ENCODE measurements around the gene ZC3H13.
A peak's percentile ranks its signal among the peaks of the same experiment; 100 is the strongest.

ZC3H13 gene

DNA sequence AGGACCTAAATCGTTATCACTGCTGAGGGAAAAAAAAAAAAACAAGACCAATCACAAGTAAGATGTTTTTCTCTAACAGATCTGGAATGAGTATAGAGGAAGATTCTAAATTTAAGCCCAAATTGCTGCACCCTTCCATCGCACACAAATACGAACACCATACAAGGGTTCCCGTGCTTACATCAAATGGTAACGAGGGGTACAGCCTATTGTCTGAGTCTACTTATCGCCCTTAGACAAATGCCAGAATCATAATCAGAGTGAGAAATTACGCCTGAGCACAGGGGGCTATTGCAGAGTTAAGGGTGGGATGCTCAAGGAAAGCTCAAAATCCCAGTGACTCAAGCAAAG is 603 bp downstream of the ZC3H13 start:
- no peaks in the 10 kb centered on the region for H3K36me3 ChIP-seq (ENCODE audit: insufficient read depth, low read length)
- no peaks in the 10 kb centered on the region for H3K27me3 ChIP-seq (ENCODE audit: insufficient read depth, low read length)
- no peaks in the 10 kb centered on the region for H3K9me3 ChIP-seq (ENCODE audit: low read length)
- H3K4me1 ChIP-seq (ENCODE audit: insufficient read depth, low read length): peaks cover 23% of the 10 kb centered on the region
- peak overlapping the region; percentile 56 for H2AFZ ChIP-seq (ENCODE audit: low read depth, low read length)
- peak overlapping the region; percentile 98 for H3K4me3 ChIP-seq (ENCODE audit: low read length)

- no peaks in the 10 kb centered on the region for H3K36me3 ChIP-seq (ENCODE audit: insufficient read depth, low read length)
- no peaks in the 10 kb centered on the region for H3K27me3 ChIP-seq (ENCODE audit: insufficient read depth, low read length)
- H3K4me3 ChIP-seq (ENCODE audit: low read length): peak overlapping the region; percentile 98
- H3K9me3 ChIP-seq (ENCODE audit: low read length): no peaks in the 10 kb centered on the region
- H2AFZ ChIP-seq (ENCODE audit: low read depth, low read length): no peak overlapping the region
- H3K4me1 ChIP-seq (ENCODE audit: insufficient read depth, low read length): peaks cover 23% of the 10 kb centered on the region
These were observed 1.8 kb downstream of the ZC3H13 start for GRCh38 chr13:46050771-46051170.

- H3K9me3 ChIP-seq (ENCODE audit: low read length): no peaks in the 10 kb centered on the region
- no peaks in the 10 kb centered on the region for H3K27me3 ChIP-seq (ENCODE audit: insufficient read depth, low read length)
- H3K4me3 ChIP-seq (ENCODE audit: low read length): no peak overlapping the region
- peaks cover 8% of the 10 kb centered on the region for H3K4me1 ChIP-seq (ENCODE audit: insufficient read depth, low read length)
- H3K36me3 ChIP-seq (ENCODE audit: insufficient read depth, low read length): peaks cover 18% of the 10 kb centered on the region
- H2AFZ ChIP-seq (ENCODE audit: low read depth, low read length): no peak overlapping the region
These were observed 7.1 kb downstream of the ZC3H13 start for GRCh38 chr13:46045424-46045823.

DNA sequence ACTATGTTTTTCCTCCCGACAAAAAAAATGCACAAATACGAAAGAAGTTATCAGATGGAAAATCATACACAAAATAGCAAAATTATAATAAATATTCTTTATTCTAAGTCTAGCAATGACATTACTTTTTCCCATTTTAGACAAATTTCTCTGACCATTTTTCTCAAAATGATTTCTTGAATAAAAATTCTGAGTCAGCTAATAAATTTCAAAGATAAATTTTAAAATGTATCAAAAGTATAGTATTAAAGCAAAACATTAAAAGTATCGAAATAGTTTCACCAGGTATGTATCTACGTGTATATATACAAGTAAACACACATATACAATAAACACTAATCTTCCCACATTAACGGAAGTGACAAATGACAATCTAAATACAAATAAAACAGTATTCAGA is 8.9 kb downstream of the ZC3H13 start:
- no peaks in the 10 kb centered on the region for H3K9me3 ChIP-seq (ENCODE audit: low read length)
- H2AFZ ChIP-seq (ENCODE audit: low read depth, low read length): no peak overlapping the region
- H3K36me3 ChIP-seq (ENCODE audit: insufficient read depth, low read length): peaks cover 26% of the 10 kb centered on the region
- no peak overlapping the region for H3K4me3 ChIP-seq (ENCODE audit: low read length)
- H3K4me1 ChIP-seq (ENCODE audit: insufficient read depth, low read length): peaks cover 9% of the 10 kb centered on the region
- no peaks in the 10 kb centered on the region for H3K27me3 ChIP-seq (ENCODE audit: insufficient read depth, low read length)

DNA sequence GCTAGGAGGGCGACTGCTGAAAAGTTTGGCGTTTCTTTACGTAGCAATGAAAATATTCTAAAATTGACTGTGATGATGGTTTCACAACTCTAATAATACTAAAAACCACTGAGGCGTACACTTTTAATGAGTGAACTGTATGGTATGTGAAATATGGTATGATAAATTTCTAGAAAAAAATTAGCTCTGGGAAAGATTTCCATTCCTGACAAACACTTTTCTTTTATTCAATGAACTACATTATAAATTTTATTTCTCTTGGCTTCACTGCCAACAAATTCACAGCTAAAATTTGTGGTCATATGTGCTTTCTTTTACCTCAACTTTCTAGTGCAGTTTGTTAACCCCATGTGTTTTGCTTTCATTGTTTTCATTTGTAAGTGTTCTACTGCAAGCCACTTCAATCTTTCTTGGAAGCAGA is 11.1 kb downstream of the ZC3H13 start:
- no peak overlapping the region for H3K4me3 ChIP-seq (ENCODE audit: low read length)
- peaks cover 36% of the 10 kb centered on the region for H3K36me3 ChIP-seq (ENCODE audit: insufficient read depth, low read length)
- no peaks in the 10 kb centered on the region for H3K27me3 ChIP-seq (ENCODE audit: insufficient read depth, low read length)
- H3K4me1 ChIP-seq (ENCODE audit: insufficient read depth, low read length): peaks cover 9% of the 10 kb centered on the region
- H2AFZ ChIP-seq (ENCODE audit: low read depth, low read length): no peak overlapping the region
- H3K9me3 ChIP-seq (ENCODE audit: low read length): no peaks in the 10 kb centered on the region

DNA sequence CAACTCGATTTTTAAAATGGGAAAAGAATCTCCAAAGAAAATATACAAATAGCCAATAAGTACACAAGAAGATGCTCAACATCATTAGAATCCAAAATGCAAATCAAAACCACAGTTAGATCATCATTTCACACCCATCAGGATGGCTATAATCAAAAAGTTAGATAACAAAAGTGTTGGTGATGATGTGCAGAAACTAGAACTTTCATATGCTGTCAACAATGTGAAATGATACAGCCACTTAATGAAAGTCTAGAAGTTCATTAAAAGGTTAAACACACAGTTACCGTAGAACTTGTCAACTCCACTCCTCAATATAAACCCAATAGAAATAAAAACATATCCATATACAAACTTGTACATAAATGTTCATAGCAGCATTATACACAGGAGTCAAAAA is 11.8 kb downstream of the ZC3H13 start:
- Histone ChIP-seq H3K9me3 (ENCODE audit: low read length) (no peaks in the 10 kb centered on the region), H3K4me3 (ENCODE audit: low read length) (no peak overlapping the region), H2AFZ (ENCODE audit: low read depth, low read length) (no peak overlapping the region), H3K36me3 (ENCODE audit: insufficient read depth, low read length) (peaks cover 38% of the 10 kb centered on the region), H3K27me3 (ENCODE audit: insufficient read depth, low read length) (no peaks in the 10 kb centered on the region), H3K4me1 (ENCODE audit: insufficient read depth, low read length) (peaks cover 9% of the 10 kb centered on the region)

GRCh38 chr13:46039411-46040182 is 12.9 kb downstream of the ZC3H13 start:
- Histone ChIP-seq H3K27me3 (ENCODE audit: insufficient read depth, low read length) (no peaks in the 10 kb centered on the region), H2AFZ (ENCODE audit: low read depth, low read length) (no peak overlapping the region), H3K36me3 (ENCODE audit: insufficient read depth, low read length) (peaks cover 39% of the 10 kb centered on the region), H3K4me3 (ENCODE audit: low read length) (no peak overlapping the region), H3K4me1 (ENCODE audit: insufficient read depth, low read length) (peaks cover 9% of the 10 kb centered on the region), H3K9me3 (ENCODE audit: low read length) (no peaks in the 10 kb centered on the region)

DNA sequence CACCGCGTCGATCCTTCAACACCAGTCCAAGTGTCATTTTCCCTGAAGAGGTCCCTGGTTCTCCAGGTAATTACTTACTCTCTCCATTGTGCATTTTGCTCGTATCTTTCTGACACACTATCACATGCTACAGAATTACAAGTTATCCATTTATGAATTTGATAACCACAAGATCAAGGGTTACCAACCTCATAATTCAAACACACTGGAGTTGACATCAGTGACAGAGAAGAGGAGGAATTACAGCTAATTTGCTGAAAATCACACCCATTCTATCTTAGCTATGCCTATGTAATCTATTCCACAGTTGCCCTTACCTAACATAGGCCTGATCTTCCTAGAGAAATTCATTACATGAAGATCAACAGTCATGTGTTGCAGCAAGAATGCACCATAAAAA is 14.2 kb downstream of the ZC3H13 start:
- Histone ChIP-seq H3K27me3 (ENCODE audit: insufficient read depth, low read length) (no peaks in the 10 kb centered on the region), H3K4me3 (ENCODE audit: low read length) (no peak overlapping the region), H3K9me3 (ENCODE audit: low read length) (peaks cover 4% of the 10 kb centered on the region), H2AFZ (ENCODE audit: low read depth, low read length) (no peak overlapping the region), H3K4me1 (ENCODE audit: insufficient read depth, low read length) (peaks cover 9% of the 10 kb centered on the region), H3K36me3 (ENCODE audit: insufficient read depth, low read length) (peaks cover 38% of the 10 kb centered on the region)

GRCh38 chr13:46035066-46035465 is 17.5 kb downstream of the ZC3H13 start:
- H3K27me3 ChIP-seq (ENCODE audit: insufficient read depth, low read length): no peaks in the 10 kb centered on the region
- H3K36me3 ChIP-seq (ENCODE audit: insufficient read depth, low read length): peaks cover 23% of the 10 kb centered on the region
- no peak overlapping the region for H2AFZ ChIP-seq (ENCODE audit: low read depth, low read length)
- peaks cover 8% of the 10 kb centered on the region for H3K9me3 ChIP-seq (ENCODE audit: low read length)
- no peak overlapping the region for H3K4me3 ChIP-seq (ENCODE audit: low read length)
- peaks cover 4% of the 10 kb centered on the region for H3K4me1 ChIP-seq (ENCODE audit: insufficient read depth, low read length)

DNA sequence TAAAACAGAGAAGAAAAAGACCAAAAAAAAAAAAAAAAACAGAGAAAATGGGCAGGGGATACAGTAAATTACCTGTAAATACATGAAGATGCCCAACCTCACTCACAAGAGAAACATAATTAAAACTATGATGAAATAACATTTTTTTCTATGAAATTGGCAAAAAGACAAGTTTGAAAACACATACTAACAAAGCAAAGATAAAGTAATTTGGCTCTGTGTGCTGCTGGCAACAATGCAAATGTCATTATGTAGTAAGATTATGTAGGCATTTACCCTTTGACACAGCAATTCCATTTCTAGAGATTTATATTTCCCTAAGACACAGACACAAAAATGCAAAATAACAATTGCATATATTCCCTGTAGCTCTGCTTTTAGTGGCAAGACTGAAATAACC is 20.2 kb downstream of the ZC3H13 start:
- Histone ChIP-seq H3K36me3 (ENCODE audit: insufficient read depth, low read length) (peaks cover 13% of the 10 kb centered on the region), H3K4me1 (ENCODE audit: insufficient read depth, low read length) (no peaks in the 10 kb centered on the region), H2AFZ (ENCODE audit: low read depth, low read length) (no peak overlapping the region), H3K9me3 (ENCODE audit: low read length) (peaks cover 10% of the 10 kb centered on the region), H3K4me3 (ENCODE audit: low read length) (no peak overlapping the region), H3K27me3 (ENCODE audit: insufficient read depth, low read length) (no peaks in the 10 kb centered on the region)

GRCh38 chr13:46031581-46032263 is 20.8 kb downstream of the ZC3H13 start:
- Histone ChIP-seq H3K36me3 (ENCODE audit: insufficient read depth, low read length) (peaks cover 11% of the 10 kb centered on the region), H3K9me3 (ENCODE audit: low read length) (peaks cover 10% of the 10 kb centered on the region), H3K4me3 (ENCODE audit: low read length) (no peak overlapping the region), H2AFZ (ENCODE audit: low read depth, low read length) (no peak overlapping the region), H3K27me3 (ENCODE audit: insufficient read depth, low read length) (no peaks in the 10 kb centered on the region), H3K4me1 (ENCODE audit: insufficient read depth, low read length) (no peaks in the 10 kb centered on the region)

DNA sequence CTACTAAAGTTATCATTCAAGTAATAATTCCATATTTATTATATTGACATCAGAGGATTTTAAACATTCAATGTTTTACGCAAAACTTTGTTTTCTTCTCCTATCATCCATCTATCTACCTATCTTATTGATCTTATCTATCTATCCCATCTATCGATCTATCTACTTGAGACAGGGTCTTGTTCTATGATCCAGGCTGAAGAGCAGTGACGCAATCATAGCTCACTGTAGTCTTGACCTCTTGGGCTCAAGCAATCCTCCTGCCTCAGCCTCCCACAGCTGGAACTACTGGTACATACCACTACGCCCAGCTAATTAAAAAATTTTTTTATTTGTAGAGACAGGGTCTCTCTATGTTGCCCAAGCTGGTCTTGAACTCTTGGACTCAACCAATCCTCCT is 27.4 kb downstream of the ZC3H13 start:
- H3K4me3 ChIP-seq (ENCODE audit: low read length): no peak overlapping the region
- H2AFZ ChIP-seq (ENCODE audit: low read depth, low read length): no peak overlapping the region
- no peaks in the 10 kb centered on the region for H3K27me3 ChIP-seq (ENCODE audit: insufficient read depth, low read length)
- peaks cover 14% of the 10 kb centered on the region for H3K36me3 ChIP-seq (ENCODE audit: insufficient read depth, low read length)
- no peaks in the 10 kb centered on the region for H3K4me1 ChIP-seq (ENCODE audit: insufficient read depth, low read length)
- H3K9me3 ChIP-seq (ENCODE audit: low read length): peaks cover 2% of the 10 kb centered on the region

GRCh38 chr13:46022481-46022880 is 30.1 kb downstream of the ZC3H13 start:
- no peaks in the 10 kb centered on the region for H3K9me3 ChIP-seq (ENCODE audit: low read length)
- H3K4me3 ChIP-seq (ENCODE audit: low read length): no peak overlapping the region
- no peak overlapping the region for H2AFZ ChIP-seq (ENCODE audit: low read depth, low read length)
- H3K4me1 ChIP-seq (ENCODE audit: insufficient read depth, low read length): no peaks in the 10 kb centered on the region
- H3K36me3 ChIP-seq (ENCODE audit: insufficient read depth, low read length): peaks cover 31% of the 10 kb centered on the region
- no peaks in the 10 kb centered on the region for H3K27me3 ChIP-seq (ENCODE audit: insufficient read depth, low read length)

Measured in neuron (in vitro differentiated cells).